ENCODE measurements around the gene STX7.
A peak's percentile ranks its signal among the peaks of the same experiment; 100 is the strongest.
"Not testable (repeated sequence)": the region's sequence is repeated elsewhere in the genome, so short reads cannot be mapped to it uniquely, and the experiment has no call there.

The STX7 gene, protein sequence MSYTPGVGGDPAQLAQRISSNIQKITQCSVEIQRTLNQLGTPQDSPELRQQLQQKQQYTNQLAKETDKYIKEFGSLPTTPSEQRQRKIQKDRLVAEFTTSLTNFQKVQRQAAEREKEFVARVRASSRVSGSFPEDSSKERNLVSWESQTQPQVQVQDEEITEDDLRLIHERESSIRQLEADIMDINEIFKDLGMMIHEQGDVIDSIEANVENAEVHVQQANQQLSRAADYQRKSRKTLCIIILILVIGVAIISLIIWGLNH

DNA sequence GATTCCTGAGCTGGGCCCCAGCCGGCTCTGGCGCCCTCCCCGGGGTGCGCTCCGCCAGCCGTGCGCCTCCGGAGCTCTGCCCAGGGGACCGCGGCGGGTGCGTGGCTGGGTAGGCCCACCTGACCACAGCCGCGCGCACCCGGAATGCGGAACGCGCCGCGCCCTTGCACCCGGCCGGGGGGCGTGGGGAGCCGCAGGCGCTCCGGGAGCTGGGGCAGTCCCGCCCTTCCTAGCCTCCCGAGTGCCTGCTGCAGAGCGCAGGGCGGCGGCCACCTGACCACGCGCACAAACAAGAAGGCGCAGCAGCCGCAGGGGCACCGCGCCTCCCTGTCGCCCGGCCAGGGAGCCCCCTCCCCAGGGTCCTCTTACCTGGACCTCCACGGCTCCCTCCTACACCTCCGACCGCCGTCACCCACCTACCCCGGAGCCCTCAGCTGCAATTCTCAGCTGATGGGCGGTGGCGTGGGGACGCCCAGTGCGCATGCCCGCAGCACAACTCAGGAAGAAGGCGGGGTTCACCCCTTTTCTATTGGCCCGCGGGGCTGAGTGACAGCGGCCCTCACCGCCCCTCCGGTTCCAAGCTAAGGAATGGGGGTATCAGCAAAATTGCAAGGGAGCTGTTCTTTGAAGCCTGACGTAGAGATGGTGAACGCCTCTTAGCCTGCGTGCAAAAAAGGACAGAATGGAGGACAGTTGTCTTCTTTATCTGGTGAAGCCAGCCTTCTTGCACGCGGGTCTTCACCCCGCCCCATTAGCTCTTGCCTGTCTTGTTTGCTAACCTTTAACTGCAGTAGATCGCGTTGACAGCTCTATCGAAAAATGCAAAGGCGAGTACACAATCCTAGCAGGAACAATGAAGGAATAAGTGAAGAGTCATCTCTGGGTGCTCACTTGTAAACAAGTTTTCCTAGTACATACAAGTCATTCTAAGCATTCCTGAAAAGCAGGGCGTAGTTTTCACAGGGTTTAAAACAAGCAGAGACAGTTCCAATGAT lies at the start of gene STX7:
Gene STX7 (minus strand): TSS at position 479 of the 995 bp plus-strand sequence. CDS start 9,586 bp downstream, outside the sequence.
- DNase-seq: peak; percentile 51

DNA sequence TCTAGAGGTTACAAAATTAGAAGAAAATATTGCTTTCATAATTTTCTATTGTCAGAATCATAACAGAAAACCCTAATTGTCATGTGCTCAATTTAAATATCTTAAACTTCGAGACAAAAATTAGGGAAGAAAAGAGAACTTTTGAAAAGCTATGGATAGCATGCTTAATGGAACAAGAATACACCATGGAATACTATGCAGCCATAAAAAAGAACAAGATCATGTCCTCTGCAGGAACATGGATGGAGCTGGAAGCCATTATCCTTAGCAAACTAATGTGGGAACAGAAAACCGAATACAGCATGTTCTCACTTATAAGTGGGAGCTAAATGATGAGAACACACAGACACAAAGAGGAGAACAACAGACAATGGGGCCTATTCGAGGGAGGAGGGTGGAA lies 47.2 kb upstream of the STX7 start:
- DNase-seq: not testable (repeated sequence)

DNA sequence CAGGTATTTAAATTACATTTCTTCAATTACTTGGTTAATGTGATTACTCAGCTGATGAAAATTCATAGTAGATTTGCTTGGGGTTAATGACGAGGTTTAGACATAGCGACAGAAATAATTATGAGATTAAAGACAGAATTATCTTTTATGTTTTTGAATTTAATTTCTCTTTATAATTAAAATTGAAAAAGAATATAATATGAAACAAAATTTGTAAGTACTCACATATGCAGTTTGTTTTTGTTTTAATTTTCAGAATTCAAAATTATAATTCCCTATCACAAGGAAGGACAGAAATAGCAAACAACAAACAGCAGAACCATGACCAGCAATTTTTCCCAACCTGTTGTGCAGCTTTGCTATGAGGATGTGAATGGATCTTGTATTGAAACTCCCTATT lies 39.5 kb upstream of the STX7 start, which contains the start of gene TAAR8:
Gene TAAR8 (plus strand): TSS at position 301 of the 400 bp plus-strand sequence. CDS start 21 bp downstream, at position 322.
- DNase-seq: no peak

DNA sequence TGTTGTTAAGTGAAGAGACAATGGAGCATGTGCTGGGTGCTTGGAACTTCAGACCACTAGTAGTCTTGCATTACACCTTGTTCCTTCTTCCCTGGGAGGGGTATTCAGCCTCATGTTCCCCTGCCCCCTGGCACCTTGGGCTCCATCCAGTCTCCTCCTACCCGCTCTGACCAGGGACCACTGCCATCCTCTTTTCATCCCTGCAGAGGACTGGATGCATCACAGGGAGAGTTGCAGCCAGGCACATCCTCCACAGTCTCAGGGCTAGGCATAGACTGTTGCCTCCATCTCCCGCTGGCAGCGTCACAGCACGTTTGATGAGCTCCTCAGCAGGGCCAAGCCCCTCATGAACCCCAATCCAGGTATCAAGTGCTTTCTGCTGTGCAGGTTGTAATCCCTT lies 38.3 kb upstream of the STX7 start:
- DNase-seq: no peak

DNA sequence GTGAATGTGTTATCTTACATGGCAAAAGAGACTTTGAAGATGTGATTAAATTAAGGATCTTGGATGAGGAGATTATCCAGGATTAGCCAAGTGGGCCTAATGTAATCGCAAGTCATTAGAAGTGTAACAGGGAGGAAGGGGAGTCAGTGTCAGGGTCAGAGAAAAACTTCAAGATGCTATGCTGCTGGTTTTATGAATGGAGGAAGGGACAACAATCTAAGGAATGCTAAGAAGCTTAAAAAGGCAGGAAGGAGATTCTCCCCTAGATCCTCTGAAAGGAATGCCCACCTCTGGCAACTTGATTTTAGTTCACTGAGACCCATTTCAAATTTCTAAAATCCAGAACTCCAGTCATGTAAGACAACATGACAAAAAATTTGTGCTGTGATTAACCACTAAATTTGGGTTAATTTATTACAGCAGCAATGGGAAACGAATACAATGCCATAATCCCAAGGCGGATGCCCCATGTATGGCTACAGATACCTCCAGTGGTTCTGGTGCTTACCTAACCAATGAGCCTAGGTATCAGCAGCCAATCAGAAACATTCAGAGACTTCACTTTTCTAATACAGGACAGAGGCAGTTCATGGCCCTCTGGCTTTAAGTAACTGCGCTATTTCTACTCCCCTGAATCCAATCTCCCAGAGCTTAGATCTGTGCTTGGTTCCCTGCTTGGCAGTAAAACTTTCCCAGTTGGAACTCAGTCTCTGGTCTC lies 36.0 kb upstream of the STX7 start:
- DNase-seq: no peak

- no peak for DNase-seq
These were observed 31.9 kb upstream of the STX7 start for GRCh38 chr6:132544826-132545225.

- DNase-seq: no peak
These were observed 25.1 kb upstream of the STX7 start, which contains the start of gene TAAR9 for GRCh38 chr6:132537977-132538376. Gene TAAR9, plus strand, starts transcription at chr6:132538277. Its CDS starts 13 bp downstream, at chr6:132538290.

GRCh38 chr6:132537145-132537544 lies 24.2 kb upstream of the STX7 start:
- no peak for DNase-seq

GRCh38 chr6:132534546-132534945 lies 21.6 kb upstream of the STX7 start:
- not testable (repeated sequence) for DNase-seq

DNA sequence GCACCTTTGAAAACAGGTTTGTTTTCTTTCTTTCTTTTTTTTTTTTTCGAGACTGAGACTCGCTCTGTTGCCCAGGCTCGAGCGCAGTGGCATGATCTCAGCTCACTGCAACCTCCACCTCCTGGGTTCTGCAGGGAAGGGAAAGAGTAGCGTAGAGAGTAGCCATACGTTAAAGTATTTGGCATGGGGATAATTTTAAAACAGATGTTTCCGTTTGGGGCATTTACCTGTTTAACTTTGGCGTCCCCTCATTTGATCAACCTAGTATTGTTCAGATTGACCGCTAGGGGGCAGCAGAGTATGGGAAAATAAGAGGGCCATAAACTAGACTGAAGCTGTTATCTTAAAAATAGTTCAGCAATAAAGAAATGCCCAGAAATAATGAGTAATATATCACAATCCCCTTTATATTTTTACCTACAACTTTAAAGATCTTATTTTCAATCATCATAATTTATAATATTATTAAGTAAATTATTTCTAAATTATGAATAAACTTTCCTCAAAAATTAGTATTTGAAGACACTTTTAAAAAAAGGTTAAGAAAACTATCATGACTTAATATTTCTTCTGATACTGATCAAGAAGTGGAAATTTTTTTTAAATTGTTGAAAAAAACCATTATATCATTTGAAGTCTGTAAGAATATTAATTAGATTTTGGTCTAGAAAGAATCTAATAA lies 17.5 kb upstream of the STX7 start:
- DNase-seq: peak; percentile 45

- DNase-seq: no peak
These were observed 14.9 kb upstream of the STX7 start for GRCh38 chr6:132527791-132528190.

DNA sequence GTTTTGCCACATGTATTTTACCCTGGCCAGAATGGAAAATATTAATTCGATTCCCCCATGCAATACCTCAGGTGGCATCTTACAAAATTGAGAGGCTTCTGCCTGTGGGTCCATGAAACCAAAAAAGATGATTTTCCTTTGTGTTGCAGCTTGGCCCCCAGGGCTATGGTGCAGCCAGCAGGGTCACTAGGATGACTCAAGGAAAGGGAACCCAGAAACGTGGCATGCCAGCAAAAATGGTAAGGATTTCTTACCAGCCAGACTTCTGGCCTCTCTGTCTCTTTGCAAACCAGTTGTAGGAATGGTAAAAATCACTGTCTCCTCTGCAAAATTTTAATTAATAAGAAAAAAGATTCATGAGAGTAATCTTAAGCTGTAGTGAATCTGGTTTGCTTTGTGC lies 13.5 kb upstream of the STX7 start:
- no peak for DNase-seq

DNA sequence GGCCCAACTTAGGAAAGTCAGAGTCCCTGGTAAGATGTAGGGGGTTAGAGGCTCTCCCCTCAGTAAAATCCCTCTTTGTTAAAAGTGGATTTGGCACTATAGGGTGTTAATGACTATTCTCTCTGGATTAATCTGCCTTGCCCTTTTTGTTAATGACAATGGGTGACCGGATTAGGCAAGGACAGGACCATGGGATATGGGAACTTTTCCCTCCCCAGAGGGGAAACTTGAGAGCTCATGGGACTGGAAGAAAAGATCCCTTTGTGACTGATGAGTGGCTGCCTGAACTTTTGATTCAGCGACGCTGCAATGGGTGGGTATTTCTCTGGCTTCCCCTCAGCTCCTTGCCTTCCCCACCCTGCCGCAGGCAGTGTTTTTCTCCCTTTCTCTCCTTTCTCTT lies 12.9 kb upstream of the STX7 start:
- no peak for DNase-seq

GRCh38 chr6:132524646-132525045 lies 11.7 kb upstream of the STX7 start:
- DNase-seq: no peak

DNA sequence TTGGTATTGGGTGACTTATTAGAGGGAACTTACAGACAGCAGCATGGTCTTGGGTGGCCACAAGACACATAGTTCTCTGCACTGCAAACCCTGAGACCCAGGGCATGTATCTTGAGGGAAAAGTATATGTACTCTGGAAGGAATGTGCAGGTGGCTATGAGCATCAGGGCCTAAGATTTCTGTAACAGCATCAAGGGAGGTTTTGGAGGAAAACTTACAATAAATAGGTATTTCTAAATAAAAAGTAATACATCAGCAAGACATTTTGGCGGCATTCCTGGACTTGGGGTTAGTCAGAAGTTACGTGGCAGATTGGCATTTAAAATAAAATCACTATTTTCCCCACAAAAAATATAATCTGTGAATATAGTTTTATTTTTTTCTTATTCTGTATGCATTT lies 8.0 kb upstream of the STX7 start:
- DNase-seq: no peak

GRCh38 chr6:132515386-132515785 lies 2.5 kb upstream of the STX7 start:
- no peak for DNase-seq

GRCh38 chr6:132513831-132514545 lies 1.1 kb upstream of the STX7 start:
- no peak for DNase-seq

DNA sequence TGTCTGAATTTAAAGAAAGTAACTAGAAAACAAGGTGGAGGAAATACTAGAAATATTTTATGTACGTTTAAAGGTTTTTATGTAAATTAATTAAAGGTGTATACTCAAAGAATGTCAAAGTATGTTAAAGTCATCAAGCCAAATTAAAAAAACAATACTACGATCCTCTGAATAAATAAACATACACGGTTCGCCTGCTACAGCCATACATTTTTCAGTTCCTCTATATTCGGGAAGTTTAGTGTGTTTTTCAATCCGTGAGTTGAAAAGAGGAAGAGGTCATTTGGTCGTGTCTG lies 626 bp downstream of the STX7 start:
- DNase-seq: no peak

DNA sequence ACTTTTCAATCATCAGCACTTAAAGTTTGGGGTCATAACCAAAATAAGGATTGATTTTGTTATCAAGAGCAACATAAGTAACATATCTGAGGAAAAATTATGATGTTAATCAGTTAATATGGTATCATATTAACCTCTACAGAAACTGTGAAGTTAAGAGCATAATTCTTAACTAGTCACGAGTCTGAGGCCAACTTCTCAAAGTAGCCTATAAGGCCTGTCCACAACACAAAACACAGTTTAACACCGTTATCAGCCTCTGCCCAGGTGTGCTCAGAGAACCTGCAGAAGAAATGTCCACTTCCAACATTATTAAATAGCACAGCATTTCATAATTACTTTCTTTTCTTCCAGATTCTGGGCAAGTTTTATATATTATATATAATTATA lies 1.1 kb downstream of the STX7 start:
- DNase-seq: no peak

- DNase-seq: no peak
These were observed 1.6 kb downstream of the STX7 start for GRCh38 chr6:132511210-132511830.

Data from NCI-H510A treated with DMSO at 0.1 percent for 48 hours (cell line).